GM18868 (cell line): ENCODE results near the gene KATNAL1.

Source experiments
- ATAC-seq: cut with Tn5 transposase; IDR thresholded peaks from one replicate; pipeline ENCODE4 v1.9.1; 2021; ENCODE audit warnings: mild to moderate bottlenecking, moderate library complexity; ENCODE audit not compliant: unreplicated experiment

The KATNAL1 gene

DNA sequence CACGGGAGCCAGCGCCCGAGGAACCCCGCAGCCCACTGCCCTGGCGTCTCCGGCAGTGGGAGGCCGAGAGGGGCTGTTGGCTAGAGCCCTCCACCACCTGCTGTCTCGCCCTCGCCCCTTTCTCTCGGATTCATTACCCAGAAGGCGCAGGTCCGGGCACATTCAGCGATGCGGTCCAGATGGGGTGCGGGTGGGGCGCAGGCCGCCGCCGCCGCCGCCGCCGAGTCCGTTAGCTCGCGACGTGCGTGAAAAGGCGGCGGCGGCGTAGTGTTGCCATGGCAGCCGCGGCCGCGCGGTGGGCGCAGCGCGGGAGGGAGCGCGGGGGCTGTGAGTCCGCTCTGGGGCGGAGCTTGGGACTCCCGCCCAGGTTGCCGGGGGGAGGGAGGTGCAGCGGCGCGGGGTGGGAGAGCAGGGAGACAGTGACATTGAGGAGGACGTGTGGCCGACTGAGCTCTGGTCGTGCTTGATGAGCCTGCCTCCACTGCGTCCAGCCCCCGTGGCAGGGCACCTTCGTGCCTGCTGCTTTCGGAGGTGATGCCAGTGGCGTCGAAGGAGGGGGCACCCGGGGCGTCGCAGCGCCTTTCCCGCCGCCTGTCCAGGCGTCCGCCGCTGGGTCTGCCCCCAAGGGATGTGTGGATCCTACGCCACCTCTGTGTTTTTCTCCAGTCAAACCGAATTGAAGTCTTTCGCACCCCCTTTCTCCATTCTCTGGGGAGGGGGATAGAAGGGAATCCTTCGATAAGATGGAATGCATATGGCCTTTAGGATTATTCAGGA lies at the start of gene KATNAL1:
KATNAL1 (minus strand) TSS at position 358 of the 777 bp plus-strand sequence. CDS start 23,774 bp downstream, outside the sequence.
- ATAC-seq = peak; percentile 63

DNA sequence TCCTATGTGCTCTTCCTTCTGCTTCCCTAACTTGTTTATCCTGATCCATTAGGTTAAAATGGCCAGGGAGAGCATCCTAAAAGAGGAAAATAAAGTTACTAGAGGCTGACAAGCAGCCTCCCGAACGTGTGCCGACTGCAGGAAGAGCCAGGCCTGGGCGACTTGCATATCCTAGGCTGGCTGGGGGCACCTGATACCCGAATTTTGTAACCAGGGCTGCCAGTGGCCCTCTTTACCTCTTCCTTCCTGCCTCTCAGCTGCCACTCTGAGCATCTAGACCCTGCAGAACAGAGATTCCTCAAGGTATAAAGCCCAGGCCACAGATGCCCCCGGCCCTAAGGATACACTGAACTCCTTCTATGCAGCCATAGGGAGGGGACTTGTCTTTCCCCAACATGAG lies 48.5 kb upstream of the KATNAL1 start:
- no peak for ATAC-seq

DNA sequence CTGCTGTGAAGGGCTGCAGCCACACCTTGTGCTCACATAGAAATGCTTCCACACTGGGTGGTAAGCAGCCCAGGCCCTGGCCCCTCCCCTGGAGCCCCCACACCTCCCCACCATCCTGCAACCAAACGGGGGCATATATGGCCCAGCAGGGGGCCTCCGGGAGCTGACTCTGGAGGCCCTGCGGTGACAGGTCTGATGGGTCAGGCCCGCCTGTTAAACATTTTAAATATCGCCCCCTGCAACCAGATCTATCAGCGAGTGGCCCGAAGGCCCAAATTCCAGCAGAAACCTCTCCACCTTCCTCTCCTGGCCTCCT lies 48.0 kb upstream of the KATNAL1 start:
- peak; percentile 81 for ATAC-seq

DNA sequence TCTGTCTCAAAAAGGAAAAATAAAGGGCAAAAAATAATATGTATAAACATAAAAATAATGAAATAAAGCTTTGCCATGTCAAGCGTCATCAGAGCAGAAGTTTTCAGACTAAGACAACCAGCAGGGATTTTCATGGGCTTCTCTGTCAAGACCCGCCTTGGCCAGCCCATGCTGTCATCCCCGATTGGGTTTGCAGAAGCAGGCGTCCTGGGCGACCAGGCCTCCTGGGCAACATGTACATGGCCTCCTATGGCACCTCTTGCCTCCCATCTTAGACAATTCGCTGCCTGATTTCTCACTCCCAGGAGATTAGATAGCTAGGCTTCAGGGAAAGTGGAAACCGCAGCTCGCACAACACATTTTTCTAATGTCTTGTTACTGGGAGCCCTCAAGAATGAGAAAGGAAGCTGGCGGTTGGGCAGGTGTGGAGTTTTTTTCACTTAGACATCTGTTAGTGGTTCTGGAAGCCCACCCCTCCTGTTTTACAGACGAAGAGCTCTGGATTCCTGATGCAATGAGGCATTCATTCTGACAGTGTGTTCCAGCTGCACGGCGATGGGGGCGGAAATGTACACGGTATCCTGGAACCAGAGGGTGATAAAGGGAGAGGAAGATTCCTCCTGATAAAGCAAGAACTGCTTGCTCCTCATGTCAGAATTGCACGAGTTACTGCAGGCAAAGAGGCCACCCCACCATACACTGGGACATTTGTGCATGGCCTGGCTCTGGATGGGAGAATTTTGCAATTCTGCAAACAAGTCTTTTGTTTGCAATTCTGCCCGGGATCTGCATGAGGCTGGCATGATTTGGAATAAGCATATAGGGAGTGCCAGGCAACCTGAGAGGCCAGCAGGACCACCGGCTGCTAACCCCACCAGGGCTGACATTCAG lies 47.4 kb upstream of the KATNAL1 start:
- ATAC-seq = no peak

DNA sequence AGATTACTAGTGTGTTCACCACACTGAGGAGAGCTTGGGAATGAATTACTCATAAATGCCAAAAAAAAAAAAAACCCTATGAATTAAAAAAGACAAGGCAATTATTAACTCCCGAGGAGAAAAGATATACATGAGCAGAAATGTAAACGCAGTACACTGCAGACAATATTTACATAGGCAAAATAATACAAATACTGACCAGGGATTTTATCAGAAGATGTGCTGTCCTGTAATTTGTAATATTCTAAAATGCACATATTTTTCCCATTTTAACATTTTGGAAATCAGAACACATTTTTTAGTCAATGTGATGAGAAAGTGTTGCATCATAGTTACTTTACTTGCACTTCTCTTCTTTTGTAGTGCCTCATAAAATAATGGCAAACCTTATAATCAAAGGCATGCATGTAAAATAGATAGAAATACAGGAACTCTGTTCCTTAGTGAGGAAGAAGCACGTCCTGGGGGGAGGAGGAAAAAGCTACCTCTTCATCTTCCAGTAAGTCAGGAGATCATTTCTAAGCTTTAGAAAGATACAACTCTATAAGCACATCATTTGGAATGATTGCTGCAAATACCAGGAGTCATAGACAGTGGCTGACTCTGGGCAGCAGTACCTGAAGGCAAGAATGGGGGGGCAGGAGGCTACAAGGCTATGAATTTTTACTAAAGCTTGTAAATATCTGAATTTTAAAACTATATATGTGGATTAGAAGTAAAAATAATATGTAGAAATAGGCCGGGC lies 46.3 kb upstream of the KATNAL1 start:
- no peak for ATAC-seq

DNA sequence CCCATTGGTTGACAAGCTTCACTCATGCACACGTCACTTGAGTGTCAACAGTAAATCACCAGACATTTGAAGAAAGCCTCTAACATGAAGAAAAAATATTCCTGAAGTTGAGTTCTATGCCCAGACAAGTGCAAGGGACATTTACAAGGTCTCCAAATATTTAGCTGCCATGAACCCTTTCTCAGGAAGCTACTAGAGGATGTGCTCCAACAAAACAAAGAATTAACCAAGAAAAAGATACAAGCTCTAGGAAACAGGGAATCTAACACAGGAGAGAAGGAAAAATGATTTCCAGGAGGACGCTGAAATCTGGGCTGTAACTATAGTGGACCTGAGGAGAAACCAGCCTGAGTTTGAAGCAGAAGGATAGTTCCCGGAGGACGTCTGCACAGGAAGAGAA lies 45.7 kb upstream of the KATNAL1 start:
- ATAC-seq = no peak

DNA sequence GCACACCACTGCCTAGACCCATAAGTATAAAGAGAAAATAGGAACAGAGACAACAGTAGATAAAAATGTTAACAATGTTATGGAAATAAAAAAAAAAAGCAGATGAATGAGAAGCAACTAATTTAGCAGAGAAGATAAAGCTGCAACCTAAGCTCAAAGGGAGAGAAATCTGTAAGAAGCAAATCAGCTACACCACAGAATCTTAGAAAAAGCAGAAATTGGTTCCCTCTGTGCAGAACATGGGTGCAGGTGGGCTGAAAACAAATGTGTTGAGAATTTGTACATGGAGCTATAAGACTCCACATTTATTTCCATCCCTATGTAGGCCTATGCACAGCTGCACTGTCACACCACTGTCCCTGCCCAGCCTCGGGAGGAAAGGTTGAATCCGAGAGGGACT lies 44.8 kb upstream of the KATNAL1 start:
- ATAC-seq = no peak

DNA sequence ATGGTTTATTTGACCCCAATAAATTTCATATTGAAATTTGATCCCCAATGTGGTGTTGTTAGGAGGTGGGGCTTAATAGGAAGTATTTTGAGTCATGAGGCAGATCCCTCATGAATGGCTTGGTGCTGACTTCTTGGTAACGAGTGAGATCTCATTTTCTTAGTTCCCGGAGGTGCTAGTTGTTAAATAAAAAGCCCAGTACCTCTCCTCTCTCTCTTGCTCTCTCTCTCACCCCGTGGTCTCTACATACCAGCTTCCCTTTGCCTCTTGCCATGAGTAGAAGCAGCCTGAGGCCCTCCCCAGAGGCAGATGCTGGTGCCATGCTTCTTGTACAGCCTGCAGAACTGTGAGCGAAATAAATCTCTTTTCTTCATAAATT lies 39.4 kb upstream of the KATNAL1 start:
- ATAC-seq = peak; percentile 43

DNA sequence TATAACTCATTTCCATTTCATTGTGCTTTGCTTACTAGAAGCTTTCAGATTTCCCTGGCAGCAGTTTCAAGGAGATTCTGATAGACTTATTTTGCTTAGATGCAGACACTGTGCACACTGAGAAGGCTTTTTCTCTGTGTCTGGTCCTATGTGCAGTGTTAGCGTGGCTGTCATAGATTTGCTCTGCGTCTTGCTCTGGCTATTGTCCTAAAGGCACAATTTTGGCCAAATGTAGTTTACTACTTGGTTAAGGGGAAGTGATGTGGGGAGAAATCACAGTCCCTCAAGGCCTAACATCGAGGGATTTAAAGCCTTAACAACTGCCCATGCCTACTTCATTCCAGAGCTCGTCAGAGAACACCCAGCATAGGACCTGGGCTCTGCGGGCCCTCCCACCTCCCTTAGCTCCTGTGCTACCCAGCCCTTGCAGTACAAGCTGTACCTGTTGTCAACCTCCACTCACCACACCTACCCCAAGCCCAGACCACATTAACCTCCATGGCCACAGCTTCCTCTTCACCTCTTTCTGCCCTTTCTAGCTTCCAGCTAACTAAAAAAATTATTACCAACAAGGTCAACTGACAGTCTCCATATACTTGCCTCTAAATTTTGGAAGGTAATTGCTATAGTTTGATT lies 38.9 kb upstream of the KATNAL1 start:
- peak; percentile 91 for ATAC-seq

DNA sequence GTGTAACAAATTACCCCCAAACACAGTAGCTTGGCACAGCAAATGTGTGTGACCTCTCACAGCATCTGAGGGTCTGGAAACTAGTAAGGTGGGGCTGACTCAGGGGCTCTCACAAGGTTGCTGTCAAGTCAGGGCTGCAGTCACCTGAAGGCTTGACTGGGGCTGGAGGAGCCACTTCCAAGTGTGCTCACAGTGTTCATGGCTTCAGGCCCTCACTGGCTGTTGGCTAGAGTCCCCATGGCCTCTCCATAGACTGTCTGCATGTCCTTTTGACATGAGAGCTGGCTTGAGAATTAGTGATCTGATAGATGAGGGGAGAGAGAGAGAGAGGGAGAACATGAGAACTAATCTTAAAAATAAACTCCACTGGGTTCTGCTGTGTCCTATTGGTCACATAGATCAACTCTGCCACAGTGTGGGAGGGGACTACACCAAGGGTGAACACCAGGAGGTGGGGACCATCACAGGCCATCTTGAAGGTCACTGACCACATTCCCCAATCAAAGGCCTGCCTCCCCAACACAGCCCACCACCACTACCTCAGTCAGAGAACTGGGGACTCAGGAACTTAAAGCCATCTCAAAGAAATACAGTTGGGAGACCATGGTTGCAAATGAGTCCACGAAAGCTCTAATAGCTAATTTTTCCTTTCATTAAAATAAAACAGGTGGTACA lies 38.2 kb upstream of the KATNAL1 start:
- no peak for ATAC-seq

DNA sequence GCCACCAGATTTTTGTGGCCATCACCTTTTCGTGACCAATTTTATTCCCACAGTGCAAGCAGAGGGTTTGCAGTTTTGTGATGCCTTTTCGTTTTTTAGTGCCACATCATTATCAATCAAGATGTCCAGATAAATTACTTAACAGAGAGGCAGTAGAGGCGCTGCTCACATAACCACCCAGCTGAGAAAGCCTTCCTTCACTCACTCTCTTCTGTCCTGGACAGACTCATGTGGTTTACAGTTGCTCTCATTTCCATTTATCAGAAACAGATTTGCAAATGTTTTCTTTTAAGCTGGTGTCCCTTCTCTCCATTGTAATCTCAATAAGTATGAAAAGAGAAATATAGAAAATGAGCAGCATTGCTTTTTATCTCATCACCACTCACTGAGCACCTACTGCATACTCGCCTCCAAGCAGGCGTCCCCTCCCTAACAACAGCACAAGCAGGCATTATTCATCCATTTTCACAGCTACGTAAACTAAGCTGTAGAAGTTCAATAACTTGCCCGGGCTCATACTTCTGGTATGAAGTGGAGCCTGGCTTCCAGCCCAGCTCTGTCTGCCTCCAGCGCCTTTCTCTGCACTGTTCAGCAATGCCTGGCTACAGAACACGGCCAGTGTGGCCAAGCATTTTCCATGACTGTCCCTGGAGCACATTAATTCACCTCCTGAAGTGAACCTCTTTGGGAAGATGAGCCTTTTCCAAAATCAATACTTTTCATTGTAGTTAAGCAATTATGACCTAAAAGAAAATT lies 34.6 kb upstream of the KATNAL1 start:
- no peak for ATAC-seq

DNA sequence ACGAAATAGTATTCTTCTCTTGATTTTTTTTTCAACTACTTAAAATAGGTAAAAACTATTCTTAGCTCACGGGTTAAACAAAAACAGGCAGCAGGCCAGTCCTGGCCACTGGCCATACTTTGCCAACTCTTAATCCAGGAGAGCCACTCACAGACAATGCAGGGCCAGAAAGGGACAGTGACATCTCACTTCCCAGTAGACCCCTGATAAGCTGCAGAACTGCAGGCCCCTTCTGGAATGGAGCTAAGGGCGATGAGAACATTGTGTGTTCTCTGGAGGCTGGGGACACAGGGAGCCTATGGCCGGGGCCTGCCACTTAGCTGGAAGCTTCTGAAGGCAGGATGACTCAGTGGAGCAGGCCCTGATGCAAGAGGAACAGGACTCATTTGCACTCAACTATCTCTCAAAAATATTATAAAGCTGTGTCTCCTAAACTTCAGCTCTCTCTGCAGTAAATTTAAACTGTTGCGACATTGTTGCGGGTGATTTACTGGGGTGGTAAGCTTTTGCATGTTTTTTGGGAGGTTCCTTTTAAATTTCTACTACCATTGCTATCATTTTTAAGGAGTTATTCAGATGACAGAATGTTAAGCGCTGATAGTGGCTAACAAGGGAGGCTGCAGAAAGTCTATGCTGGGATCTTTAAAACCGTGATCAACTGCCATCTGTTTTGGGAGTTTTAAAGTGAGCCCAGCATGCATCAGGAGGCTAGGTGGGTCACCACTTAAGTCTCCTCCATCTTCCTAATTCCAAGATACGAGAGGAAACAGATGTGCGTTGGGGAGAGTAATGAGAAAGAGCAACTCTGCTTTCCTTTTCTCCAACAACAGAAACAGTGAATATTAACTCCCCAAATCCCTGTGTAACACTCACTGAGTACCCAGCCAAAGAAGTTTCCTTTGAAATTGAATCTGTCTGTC lies 33.2 kb upstream of the KATNAL1 start:
- no peak for ATAC-seq

DNA sequence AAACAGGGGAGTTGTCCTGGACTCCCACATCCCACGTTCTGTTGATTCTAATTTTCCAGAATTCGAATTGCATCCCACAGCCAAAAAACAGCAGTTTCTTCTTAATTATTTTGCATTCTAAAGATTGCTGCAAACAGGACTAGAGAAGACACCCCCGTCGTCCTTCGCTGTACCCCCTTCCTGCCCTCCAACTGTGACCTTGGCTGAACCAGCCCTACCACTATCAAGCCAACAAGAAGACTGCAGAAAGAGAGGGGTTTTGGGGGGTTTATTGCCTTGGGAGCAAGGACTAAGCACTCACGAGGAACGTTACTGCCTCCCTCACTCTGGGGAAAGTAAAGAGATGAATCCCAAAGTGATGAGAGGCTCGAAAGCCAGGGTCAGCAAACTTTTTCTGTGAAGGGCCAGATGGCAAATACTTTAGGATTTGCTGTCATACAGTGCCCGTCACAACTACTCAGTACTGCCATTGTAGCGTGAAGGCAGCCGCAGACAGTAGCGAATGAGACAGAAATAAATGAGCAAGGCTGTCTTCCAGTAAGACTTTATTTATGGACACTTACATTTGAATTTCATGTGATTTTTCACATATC lies 32.5 kb upstream of the KATNAL1 start:
- ATAC-seq = no peak

DNA sequence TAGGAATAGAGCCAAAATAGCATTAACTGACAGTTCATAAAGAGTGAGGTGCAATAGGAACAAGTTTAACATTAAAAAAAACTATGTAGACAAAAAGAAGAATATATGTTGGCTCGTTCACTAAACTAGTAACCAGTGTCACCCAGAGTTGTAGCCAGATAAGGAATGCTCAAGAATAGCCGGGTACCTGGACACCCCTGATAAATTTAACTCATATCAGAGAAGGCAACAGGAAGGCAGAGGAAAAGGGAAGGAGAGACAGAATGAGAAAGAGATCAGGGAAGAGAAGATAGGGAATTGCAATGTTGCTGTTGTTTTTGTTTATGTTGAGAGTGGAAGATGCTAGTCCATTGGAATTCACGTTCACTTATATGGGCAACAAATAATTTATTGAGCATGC lies 31.6 kb upstream of the KATNAL1 start:
- ATAC-seq = no peak

DNA sequence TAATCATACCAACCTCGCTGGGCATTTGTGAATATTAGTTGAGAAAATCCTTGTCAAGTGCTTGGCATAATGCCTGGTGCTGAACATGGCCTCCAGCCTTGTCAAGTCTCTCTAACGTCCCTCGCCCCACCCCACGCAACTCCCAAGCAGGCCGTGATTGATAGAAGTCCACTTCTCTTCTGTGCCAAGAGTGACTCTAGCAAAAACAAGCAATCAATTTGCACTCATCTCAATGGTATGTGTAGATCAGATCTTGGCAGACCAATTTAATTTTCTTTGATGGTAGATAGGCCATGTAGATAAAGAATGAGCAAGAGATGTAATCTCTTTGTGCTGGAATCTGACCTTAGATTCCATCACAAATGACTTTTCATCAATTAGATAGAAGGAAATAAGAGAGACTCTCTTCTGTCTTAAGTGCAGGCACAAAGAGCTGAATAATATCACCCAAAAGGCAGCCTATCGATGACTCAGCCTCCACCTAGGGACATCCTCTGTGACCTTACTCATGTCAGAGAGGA lies 31.0 kb upstream of the KATNAL1 start:
- ATAC-seq = no peak

DNA sequence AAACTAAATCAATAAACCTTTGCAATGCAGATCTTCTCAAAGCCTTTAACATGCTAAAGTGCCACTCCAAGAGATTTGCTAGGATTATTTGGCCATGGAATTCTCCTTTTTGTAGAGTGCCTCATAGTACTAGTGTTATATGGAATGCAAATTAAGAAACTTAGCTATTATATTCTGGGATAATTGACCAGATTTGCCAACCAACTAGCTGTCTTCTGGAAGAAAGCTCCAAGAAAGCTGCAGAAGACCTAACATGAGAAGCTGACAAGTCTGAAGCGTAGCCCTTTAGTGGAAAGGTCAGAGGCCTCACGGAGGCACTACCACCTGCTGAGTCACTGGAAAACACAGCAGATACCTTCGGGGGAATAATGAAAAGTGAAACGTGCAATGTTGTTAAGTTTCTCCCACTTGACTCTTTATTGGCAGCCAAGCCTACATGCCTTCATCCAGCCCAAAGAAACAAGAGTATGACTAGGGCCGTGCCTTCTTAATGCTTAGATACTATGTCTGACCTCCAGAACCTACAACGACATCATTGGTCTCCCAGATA lies 29.8 kb upstream of the KATNAL1 start:
- ATAC-seq = no peak

DNA sequence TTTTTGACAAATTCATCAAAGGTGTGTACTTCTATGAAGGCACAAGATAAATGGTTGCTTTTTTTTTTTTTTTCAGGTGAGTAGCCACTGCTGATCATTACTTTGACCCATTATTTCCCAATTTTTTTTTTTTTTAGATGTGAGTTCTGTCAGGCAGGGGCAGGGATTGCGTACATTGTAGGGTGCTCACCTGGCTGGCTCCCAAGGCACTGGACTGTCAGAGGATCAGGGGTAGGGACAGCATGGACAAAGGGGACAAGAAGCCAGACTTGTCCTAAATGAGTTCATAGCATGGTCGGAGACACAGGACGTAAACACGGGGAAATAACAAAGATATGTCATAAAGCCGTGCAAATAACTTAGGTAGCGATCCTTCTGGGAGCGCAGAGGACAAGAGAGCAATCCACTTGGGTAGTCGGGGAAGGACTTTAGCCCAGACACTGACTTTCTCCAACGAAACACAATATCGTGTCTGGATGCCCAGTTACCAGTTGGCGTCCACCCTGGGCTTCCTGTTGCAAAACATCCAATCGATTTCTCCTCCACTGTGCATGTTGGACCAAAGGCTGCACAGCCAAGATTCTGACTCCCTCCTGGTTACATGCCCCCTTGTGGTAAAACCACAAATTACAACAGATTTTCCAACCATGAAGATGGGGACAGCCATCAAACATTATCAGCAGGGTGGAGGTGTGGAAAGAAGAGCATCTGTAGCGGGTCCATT lies 27.5 kb upstream of the KATNAL1 start:
- no peak for ATAC-seq
